Measurements from ENCODE around the gene AUNIP.
A peak's percentile ranks its signal among the peaks of the same experiment; 100 is the strongest.

The AUNIP gene

DNA sequence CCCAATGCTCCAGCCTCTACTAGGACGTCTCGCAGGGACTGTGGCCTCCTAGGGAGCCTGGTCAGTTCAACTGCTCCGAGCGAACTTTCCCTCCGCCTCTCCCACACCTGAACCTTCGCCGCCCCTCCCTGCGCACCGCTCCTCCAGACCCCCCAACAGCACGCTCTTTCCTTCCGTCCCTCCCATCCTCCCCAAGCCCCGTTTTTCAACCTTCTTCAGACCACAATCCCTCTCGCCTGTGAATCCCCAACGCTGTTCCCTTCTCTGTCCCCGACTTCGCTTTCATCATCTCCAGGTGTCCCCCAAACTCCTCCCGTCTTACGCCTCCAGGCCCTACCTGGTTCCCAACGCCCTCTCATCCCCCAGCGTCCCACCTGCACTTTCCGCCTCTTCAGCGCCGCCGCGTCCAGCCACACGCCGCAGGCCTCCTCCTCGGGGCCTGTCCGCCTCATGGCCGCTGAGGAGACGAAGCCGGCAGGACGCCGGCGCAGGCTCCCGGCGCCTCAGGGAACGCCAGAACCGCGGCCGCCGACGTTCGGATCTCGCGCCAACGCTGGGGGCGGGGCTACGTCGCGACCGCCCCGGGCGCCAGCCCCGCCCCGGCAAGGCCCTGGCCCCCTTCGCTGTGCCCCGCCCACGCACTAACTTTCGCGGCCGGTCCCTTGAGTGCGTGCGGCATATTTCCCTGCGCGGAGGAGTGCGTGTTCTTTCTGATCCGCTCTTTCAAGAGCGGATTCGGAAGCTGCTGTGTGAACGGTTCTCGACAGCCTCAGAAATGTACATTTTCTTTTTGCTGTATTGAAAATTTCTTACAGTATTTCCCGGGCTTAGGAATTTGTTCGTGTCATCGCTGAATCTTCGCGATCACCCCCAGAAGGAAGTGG is at the start of gene AUNIP:
AUNIP (minus strand) TSS at position 552 of the 884 bp plus-strand sequence; CDS start at position 452, 100 bp downstream.
- DNase-seq (ENCODE audit: low read depth) = peak; percentile 93

- no peak for DNase-seq (ENCODE audit: low read depth)
Measured at GRCh38 chr1:25909040-25909439, 49.8 kb upstream of the AUNIP start.

DNA sequence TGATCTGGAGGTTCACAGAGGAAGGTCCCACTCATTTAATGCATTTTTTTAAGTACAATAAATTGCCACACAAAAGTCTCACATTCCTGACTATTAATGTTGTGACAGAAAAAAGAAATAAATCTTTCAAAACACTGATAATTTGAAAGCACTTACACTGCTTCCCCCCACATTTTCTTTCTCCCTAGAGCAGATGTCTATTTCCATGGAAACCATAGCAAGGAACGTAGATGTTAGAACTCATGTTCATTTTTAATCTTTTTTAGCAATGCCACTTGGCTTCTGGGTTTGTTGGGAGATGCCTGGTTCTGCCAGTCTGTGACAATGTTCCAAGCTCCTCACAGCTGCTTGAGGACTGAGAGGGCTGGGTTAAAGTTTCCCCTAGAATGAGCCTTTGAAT is 48.9 kb upstream of the AUNIP start:
- no peak for DNase-seq (ENCODE audit: low read depth)

GRCh38 chr1:25907601-25908000 is 48.3 kb upstream of the AUNIP start:
- no peak for DNase-seq (ENCODE audit: low read depth)

GRCh38 chr1:25906644-25907300 is 47.5 kb upstream of the AUNIP start:
- no peak for DNase-seq (ENCODE audit: low read depth)

GRCh38 chr1:25905680-25906643 is 46.7 kb upstream of the AUNIP start, which contains the start of gene STMN1:
TSS of gene STMN1 (minus strand) at chr1:25906419. CDS start at chr1:25904676, 1,743 bp downstream.
- peak; percentile 93 for DNase-seq (ENCODE audit: low read depth)

DNA sequence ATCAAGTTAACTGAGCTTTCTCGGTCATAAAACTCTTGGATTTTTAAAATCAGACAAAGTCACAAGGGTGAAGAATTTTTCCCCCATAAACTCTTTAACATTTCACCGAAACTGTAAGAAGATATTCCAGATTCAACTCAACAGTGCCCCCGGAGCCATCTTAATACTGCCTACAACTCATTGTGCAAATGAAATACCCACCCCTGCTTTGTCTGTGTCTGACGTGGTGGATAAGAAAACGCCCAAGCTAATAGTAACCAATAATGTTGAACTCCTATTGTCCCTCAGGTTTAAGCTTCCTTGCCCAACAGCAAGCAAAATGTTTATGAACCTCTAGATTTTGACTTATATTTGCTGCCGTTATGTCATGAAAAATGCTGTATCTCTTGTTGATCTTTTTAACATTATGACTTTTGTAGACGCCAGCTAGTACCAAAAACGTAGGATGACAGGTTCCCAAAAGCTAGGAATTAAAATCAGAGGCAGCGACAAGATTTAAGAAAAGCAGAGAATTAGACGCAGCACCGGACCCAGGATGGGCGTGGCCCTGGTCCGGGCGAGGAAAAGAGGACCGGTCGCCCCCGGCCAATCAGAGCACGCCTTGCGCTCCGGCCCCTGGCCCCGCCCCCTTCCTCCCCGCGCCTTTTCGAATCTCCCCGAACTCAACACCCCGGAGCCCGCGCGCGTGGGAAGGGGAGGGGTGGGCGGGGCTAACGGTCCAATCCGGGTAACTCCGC is 45.9 kb upstream of the AUNIP start:
- peak; percentile 97 for DNase-seq (ENCODE audit: low read depth)

DNA sequence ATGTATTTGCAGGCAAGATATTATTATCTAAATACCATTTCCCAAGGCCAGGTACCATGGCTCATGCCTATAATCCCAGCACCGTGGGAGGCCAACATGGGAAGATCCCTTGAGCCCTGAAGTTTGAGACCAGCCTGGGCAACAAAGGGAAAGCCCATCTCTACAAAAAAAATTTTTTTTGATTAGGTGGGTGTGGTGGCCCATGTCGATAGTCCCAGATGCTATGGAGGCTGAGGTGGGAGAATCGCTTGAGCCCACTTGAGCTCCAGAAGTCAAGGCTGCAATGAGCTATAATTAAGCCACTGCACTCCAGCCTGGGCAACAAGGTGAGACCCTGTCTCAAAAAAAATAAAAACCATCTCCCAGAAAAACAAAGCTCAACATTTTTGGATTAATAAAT is 44.7 kb upstream of the AUNIP start:
- no peak for DNase-seq (ENCODE audit: low read depth)

DNA sequence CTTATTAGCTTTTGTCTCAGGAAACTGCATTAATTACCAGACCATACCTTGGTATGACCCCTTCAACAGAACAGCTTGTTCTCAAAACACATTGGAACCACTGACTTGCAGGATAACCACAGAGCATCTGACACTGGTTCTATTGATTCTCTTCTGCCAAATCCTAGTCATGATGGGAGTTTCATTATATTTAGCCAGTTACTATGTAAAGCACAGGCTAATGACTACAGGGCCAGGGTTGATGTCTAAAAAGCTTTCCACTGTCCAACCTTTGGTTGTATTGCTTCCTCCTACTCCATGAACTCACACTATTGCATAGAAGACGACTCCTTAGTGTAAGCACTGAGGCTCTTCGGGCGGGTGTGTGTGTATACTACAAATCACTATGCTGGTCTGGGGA is 43.2 kb upstream of the AUNIP start:
- DNase-seq (ENCODE audit: low read depth) = no peak

DNA sequence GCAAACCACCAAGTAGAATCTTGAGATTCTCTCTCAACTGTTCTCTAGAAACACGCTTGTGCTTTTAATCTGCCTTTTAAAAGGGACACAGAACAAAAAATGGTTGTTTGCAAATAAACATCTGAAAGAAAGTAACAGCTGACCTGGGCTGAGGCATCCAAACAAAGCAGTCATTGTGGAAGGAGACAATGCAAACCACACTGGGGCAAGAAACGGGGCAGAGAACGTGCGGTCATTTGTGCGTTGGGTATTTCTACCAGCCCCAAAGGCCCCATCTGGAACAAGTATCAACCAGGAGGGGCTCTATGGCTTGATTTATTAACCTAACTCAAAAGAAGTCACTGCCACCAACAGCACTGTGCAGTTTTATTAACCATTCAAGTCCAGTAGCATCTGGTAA is 41.0 kb upstream of the AUNIP start:
- no peak for DNase-seq (ENCODE audit: low read depth)

GRCh38 chr1:25899792-25900191 is 40.5 kb upstream of the AUNIP start:
- DNase-seq (ENCODE audit: low read depth) = no peak

- no peak for DNase-seq (ENCODE audit: low read depth)
Measured at GRCh38 chr1:25898223-25899015, 39.2 kb upstream of the AUNIP start.

GRCh38 chr1:25897754-25898153 is 38.5 kb upstream of the AUNIP start:
- DNase-seq (ENCODE audit: low read depth) = no peak

- DNase-seq (ENCODE audit: low read depth) = no peak
Measured at GRCh38 chr1:25896266-25896665, 37.0 kb upstream of the AUNIP start.

DNA sequence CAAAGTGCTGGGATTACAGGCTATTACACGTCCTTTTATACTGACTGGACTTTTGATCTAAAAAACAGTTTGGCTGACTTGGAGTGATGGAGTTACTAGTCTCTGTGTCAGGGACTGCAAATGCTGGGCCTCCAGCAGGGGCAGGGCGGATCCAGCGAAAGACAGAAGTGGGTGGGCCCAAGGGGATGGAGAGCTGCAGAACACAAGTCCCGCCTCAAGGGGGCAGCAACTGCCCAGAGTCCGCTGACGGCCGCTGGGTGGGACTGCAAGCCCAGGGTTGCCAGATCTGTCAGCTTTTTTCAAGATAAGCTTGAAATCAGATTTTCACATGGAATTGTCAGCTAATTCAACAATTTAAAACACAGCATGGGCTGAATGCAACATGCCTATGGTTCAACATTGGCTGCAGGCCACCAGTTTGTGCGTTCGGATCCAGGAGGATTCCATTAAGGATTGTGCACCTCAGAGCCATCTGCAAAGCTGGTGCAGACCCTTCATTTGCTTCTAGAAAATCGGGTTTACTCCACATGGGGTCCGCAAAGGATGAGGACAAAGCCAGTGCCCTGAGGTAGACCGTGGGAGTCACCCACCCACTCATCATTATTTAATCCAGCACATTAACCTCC is 36.2 kb upstream of the AUNIP start:
- peak; percentile 87 for DNase-seq (ENCODE audit: low read depth)

DNA sequence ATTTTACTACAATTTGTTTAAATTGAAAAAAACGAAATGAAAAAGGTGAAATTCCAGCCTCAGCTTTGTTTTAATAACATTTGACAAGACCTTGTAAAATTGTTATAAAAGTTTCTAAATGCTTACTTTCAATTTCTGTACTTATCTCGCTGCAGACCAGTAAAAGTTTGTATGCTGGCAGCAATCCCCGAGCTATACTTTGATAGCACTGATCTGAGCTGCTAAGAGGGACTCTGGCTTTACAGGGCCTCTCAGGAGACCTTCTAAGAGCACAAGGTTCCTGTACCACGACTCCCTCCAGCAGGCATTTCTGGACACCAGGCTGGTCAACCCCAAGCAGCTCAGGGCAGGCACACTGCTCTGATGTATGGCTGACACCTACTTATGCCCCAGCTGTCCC is 33.9 kb upstream of the AUNIP start:
- no peak for DNase-seq (ENCODE audit: low read depth)

- no peak for DNase-seq (ENCODE audit: low read depth)
Measured at GRCh38 chr1:25891606-25892005, 32.3 kb upstream of the AUNIP start.

- DNase-seq (ENCODE audit: low read depth) = no peak
Measured at GRCh38 chr1:25890239-25891034, 31.2 kb upstream of the AUNIP start.

DNA sequence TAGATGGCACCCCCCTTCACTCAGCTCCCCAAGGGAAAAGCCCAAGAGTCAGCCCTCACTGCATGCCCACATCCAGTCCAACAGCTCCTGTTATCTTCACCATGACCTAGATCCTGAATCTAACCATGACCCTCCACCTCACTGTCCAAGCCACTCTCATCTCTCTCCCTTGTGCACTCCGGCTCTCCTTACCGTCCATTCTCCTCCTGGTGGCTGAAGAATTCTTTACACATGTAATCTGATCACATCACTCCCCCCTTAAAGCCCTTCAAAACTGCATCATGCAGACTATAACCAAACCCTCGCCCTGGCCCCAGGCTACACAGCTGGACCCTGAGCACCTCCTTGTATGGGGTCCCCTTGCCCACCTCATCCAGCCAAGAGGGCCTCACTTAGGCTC is 30.2 kb upstream of the AUNIP start:
- no peak for DNase-seq (ENCODE audit: low read depth)

Measured in activated T-cell treated with anti-CD3 and anti-CD28 coated beads for 48 hours (primary cell).